Activated T-cell treated with anti-CD3 and anti-CD28 coated beads, Interleukin-2, amount 50 U/mL, for 24 hours (primary cell): Measurements from ENCODE around the gene TMC3.

Source experiments
- DNase-seq: peaks from one replicate; pipeline ENCODE4 v3.0.0-alpha.2; 2020
- H3K27ac Mint-ChIP-seq: 2 replicates; pipeline ENCODE4 v1.8.0; 2020; ENCODE audit warnings: mild to moderate bottlenecking, mixed read lengths
- H3K27me3 Mint-ChIP-seq: 2 replicates; pipeline ENCODE4 v1.8.0; 2020; ENCODE audit warnings: mixed read lengths
- H3K36me3 Mint-ChIP-seq: 2 replicates; pipeline ENCODE4 v1.8.0; 2020; ENCODE audit warnings: low read depth, mixed read lengths
- H3K4me1 Mint-ChIP-seq: 2 replicates; pipeline ENCODE4 v1.8.0; 2020; ENCODE audit warnings: low read depth, mixed read lengths
- H3K4me3 Mint-ChIP-seq: 2 replicates; pipeline ENCODE4 v1.8.0; 2020; ENCODE audit warnings: mild to moderate bottlenecking, moderate library complexity, mixed read lengths
- H3K9me3 Mint-ChIP-seq: 2 replicates; pipeline ENCODE4 v1.8.0; 2020; ENCODE audit warnings: mixed read lengths

Gene TMC3

DNA sequence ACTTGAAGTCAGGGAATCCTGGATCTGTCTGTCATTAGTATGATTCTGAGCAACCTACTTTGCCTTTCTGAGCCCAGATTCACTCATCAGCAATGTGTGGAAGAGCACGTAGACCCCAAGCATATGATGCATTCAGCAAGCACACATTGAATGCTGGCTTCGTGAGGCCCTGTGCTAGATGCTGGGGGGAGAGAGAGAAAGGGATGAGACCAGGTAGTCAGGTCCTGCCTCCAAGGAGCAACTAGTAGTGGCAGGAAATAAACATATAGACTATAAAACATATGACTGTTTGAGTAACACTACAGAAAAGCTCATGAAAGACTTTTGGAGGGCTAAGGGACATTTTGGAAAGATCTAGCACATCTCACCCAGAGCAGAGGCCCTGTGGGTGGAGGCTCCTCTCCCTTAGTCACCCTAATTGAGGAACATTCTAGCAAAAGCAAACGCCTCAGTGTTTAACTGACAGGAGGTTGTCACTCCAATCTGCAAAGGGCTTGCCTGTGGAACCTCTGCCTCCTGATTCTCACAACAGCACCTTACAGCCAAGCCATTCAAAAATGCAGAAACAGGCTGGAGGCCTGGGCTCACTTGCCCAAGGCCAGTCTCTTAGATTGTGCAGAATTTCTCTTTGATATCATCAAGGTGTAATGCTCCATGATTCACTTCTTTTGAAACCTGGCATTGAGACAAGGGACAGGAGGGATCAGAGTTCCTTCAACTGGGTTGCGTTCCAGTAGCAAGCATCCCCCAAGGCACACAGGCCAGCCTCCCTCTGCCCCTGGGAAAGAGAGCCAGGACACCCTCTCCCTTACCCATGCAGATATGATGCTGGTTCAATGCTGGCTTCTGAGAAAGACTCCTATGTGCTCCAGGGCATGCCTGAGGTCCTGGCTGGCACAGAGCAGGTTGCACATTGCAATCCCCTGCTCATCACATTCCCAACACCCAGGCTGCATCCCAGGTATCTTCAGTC lies 76.1 kb downstream of the TMC3 start:
- no peaks in the 10 kb centered on the region for H3K27me3 Mint-ChIP-seq
- H3K36me3 Mint-ChIP-seq = peaks cover 59% of the 10 kb centered on the region
- H3K27ac Mint-ChIP-seq = peak overlapping the region; percentile 96
- peak; percentile 51 for DNase-seq
- H3K9me3 Mint-ChIP-seq = no peaks in the 10 kb centered on the region
- peak overlapping the region; percentile 91 for H3K4me3 Mint-ChIP-seq
- peaks cover 99% of the 10 kb centered on the region for H3K4me1 Mint-ChIP-seq

DNA sequence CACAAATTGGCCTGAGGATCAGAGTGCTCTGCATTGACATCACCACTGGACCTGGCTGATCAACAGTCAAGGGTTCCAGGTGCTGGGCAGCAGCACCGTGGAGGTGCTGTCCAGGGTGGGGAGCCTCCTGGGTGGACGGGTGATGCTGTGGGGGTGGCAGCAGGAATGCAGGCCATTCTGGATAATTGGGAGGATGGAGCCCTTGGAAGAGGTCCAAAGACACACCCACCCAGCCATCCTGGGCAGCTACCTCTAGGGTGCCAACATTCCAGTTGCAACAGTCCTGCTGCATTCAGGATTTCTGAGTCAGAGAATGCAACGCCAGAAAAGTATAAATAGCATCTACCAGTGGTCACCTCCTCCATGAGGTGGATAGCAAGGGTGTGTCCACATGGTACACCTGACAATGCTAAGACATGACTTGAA lies 76.9 kb downstream of the TMC3 start:
- H3K36me3 Mint-ChIP-seq = peaks cover 51% of the 10 kb centered on the region
- peak overlapping the region; percentile 96 for H3K27ac Mint-ChIP-seq
- no peaks in the 10 kb centered on the region for H3K27me3 Mint-ChIP-seq
- no peak for DNase-seq
- H3K4me1 Mint-ChIP-seq = peaks cover 99% of the 10 kb centered on the region
- peak overlapping the region; percentile 91 for H3K4me3 Mint-ChIP-seq
- H3K9me3 Mint-ChIP-seq = no peaks in the 10 kb centered on the region

DNA sequence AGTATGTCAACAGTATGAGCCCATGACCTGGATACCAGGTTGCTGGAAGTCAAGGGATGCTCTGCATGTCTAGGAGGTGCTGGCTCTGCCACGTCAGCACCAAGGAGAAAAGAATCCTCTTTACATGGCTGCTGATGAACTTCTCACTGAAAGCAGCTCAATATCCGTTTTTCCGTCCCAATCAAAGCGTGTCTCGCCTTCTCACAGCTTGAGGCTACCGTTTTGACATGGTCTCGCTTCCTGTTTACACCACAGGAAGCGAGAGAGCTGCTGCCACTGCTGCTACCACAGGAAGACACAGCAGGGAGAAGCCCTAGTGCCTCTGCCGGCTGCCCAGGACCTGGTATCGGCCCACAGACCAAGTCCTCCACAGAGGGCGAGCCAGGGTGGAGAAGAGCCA lies 77.3 kb downstream of the TMC3 start:
- DNase-seq = peak; percentile 75
- Mint-ChIP-seq H3K27me3 (no peaks in the 10 kb centered on the region), H3K4me1 (peaks cover 99% of the 10 kb centered on the region), H3K36me3 (peaks cover 47% of the 10 kb centered on the region), H3K9me3 (no peaks in the 10 kb centered on the region), H3K27ac (peak overlapping the region; percentile 96), H3K4me3 (peak overlapping the region; percentile 91)

DNA sequence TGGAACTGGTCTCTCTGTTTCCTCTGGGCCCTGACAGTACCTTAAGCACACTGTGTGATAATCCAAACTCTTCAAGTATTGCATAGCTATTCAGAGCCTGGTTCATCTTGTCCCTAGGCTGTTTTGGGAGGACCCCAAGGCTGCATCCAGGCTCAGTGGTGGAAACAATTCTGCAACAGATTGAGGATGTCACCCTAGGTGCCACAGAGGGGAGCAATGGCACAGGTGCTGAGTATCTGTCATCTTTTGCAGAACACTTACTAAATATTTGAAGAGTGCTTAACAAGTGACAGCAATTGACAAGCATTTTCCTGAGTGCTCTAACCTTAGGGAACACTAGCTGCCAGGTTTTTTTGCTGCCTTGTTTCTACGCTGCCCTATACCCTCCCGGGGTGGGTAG lies 77.8 kb downstream of the TMC3 start:
- H3K4me3 Mint-ChIP-seq = peak overlapping the region; percentile 91
- H3K4me1 Mint-ChIP-seq = peaks cover 99% of the 10 kb centered on the region
- no peak for DNase-seq
- H3K27ac Mint-ChIP-seq = peak overlapping the region; percentile 96
- H3K9me3 Mint-ChIP-seq = no peaks in the 10 kb centered on the region
- H3K27me3 Mint-ChIP-seq = no peaks in the 10 kb centered on the region
- H3K36me3 Mint-ChIP-seq = peaks cover 42% of the 10 kb centered on the region

DNA sequence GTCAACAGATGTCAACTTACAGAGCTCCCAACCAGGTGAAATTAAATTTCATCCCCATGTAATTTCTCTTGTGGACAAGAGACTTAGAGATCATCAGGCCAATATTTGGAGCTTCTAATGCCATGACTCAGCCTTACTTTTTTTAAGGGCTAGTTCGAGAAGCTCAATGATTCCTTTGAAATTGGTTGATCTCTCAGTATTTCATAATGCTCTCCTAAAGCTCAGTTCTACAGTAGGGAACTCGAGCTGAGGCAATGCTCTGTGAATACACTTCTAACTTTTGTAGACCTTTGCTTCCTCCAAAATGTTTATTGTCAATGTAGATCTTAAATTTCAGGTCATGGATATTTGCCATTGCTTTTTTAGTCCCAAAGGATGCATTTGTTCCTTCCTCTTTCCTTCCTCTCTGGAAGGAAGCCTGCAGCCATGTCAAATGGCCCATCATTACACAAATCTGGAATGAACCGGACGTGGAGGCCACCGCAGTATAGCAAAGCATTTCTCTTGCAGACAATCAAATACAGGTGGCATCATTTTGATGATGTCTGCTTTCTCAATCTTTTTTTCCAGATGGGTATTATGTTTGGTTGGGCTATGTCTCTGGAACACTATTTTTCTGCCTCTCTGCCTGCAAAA lies 78.4 kb downstream of the TMC3 start:
- no peak for DNase-seq
- Mint-ChIP-seq H3K27me3 (no peaks in the 10 kb centered on the region), H3K9me3 (no peaks in the 10 kb centered on the region), H3K27ac (peak overlapping the region; percentile 96), H3K4me3 (peak overlapping the region; percentile 91), H3K36me3 (peaks cover 36% of the 10 kb centered on the region), H3K4me1 (peaks cover 98% of the 10 kb centered on the region)

DNA sequence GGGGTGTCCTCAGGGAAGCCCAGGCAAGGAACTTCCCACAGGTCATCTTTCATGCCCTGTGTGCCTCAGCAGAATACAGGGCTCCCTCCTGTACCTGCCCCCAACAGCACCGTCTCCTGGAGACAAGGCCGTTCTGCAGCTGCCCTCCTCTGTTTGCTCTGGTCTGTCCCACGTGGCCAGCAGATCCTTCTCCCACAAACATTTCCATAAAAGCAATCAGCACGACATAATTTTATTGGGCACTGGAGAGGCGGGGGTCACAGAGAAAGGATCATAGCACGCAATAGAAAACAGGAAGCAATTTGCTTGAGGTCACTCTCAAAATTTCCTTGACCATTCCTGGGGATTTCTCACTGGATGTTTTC lies 79.5 kb downstream of the TMC3 start:
- Mint-ChIP-seq H3K4me1 (peaks cover 99% of the 10 kb centered on the region), H3K4me3 (peak overlapping the region; percentile 91), H3K27ac (peak overlapping the region; percentile 96), H3K36me3 (peaks cover 26% of the 10 kb centered on the region), H3K27me3 (no peaks in the 10 kb centered on the region), H3K9me3 (peaks cover 3% of the 10 kb centered on the region)
- DNase-seq = no peak

DNA sequence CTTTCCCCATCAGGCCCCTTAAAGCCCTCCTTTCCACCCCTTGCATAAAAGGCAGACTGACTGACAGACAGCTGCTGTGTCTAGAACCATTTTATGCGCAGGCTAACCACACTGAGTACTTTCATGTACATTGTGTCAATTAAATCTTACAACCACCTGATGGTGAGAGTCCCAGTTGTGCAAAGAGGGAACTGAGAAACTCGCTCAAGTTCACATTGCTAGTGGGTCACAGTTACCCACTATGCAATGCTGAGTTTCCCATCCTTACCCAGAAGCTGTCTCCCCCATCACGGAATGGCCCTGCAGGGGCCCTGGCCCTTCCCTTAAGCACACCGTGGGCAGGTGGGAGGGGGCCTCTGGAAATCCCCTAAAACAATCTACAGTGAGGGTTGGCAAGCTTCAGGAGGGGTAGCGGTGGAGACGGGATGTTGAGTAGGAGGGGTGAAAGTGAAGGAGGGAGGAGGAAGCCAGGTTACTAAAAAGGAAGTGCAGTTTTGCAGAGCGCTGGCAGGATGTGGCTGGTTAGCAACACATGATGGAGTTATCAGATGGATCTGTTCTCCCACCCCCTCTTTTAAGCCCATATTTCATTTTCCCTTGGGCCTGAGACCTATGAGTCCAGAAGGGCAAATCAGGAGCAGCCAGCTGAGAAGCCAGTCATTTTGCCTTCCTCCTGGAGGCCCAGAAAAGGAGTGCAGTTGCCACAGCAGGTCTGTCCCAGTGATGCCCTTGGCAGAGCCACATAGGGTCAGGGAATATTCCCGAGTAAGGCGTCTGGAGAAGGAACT lies 80.1 kb downstream of the TMC3 start:
- Mint-ChIP-seq H3K36me3 (peaks cover 23% of the 10 kb centered on the region), H3K27me3 (no peaks in the 10 kb centered on the region), H3K4me1 (peaks cover 98% of the 10 kb centered on the region), H3K27ac (peak overlapping the region; percentile 96), H3K9me3 (peaks cover 3% of the 10 kb centered on the region), H3K4me3 (peak overlapping the region; percentile 91)
- peak; percentile 86 for DNase-seq

DNA sequence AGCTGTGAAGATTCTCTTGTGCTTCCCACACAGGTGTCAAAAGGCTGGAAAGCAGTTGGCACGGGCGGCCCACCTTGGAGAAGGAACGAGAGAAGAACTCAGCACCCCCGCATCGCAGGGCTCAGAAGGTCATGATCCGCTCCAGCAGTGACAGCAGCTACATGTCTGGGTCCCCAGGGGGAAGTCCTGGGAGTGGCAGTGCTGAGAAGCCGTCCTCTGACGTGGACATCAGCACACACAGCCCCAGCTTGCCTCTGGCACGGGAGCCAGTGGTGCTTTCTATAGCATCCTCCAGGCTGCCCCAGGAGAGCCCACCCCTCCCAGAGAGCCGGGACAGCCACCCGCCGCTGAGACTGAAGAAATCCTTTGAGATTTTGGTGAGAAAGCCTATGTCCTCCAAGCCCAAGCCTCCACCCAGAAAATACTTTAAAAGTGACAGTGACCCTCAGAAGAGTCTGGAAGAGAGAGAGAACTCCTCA lies 81.5 kb downstream of the TMC3 start:
- peak; percentile 62 for DNase-seq
- peak overlapping the region; percentile 91 for H3K4me3 Mint-ChIP-seq
- H3K27me3 Mint-ChIP-seq = no peaks in the 10 kb centered on the region

DNA sequence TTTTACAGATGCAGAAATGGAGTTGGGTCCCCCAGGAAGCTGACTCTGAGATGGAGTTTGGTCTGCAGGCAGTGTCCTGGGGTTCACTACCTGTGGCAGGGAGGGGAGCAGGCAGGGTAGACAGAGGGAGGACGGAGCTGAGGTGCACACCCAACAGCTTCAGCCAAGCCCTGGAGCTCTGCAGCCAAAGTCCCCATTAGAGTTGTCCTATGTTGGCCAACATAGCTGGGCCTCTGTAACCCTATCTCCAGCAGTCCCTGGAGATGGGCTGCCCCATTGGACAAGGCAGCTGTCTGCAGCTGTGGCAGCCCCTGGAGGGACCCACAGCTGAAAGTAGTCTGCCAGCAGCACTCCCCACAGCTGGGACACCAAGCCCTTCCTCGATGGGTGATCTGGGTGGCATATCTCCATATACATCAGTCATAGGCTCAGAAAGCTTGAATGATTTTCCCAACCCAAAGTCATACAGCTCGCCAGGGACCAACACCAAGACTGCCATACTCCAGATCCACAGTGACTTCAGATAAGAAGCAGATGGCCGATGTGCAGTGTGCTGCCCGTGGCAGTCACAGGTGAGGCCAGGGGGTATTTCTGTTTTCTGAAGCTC lies 82.0 kb downstream of the TMC3 start:
- peaks cover 98% of the 10 kb centered on the region for H3K4me1 Mint-ChIP-seq
- H3K36me3 Mint-ChIP-seq = peaks cover 17% of the 10 kb centered on the region
- H3K4me3 Mint-ChIP-seq = peak overlapping the region; percentile 91
- peaks cover 13% of the 10 kb centered on the region for H3K9me3 Mint-ChIP-seq
- H3K27ac Mint-ChIP-seq = peak overlapping the region; percentile 96
- DNase-seq = peak; percentile 47
- no peaks in the 10 kb centered on the region for H3K27me3 Mint-ChIP-seq

More for the DNA sequence above, 81.5 kb downstream of the TMC3 start:
- H3K4me1 Mint-ChIP-seq = peaks cover 98% of the 10 kb centered on the region
- peaks cover 11% of the 10 kb centered on the region for H3K9me3 Mint-ChIP-seq
- H3K36me3 Mint-ChIP-seq = peaks cover 17% of the 10 kb centered on the region
- peak overlapping the region; percentile 96 for H3K27ac Mint-ChIP-seq

DNA sequence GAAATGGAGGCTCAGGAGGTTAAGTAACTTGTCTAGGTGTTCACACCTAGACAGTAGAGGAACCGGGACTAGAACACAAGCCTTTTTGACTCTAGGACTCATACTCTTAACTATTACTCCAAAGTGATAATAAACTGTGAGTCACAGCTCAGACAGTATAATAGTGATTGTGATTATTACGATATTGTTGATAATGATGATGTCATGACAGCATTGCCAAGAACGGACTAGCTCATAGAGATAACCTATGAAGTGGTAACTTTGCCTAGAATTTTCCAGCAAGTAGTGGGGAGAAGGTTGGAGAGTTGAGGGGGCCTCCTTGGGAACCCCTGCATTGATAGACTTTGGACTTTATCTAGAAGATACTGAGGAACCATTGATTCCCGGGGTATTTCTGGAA lies 84.1 kb downstream of the TMC3 start:
- DNase-seq = no peak
- Mint-ChIP-seq H3K4me1 (peaks cover 98% of the 10 kb centered on the region), H3K9me3 (peaks cover 15% of the 10 kb centered on the region), H3K36me3 (peaks cover 29% of the 10 kb centered on the region), H3K27me3 (no peaks in the 10 kb centered on the region), H3K27ac (no peak overlapping the region), H3K4me3 (no peak overlapping the region)

DNA sequence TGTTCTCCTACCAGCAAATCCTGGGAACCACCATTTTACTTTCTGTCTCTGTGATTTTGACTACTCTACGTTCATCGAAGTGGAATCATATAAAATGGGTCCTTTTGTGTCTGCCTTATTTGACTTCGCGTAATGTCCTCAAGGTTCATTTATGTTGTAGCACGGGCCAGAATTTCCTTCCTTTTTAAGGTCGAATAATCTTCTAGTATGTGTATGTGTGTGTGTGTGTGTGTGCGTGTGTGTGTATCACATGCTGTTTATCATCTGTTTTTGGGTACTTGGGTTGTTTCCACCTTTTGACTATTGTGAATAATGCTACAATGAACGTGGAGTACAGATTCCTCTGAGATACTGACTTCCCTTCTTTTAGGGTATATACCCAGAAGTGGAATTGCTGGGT lies 85.4 kb downstream of the TMC3 start:
- Mint-ChIP-seq H3K9me3 (peaks cover 15% of the 10 kb centered on the region), H3K27ac (peak overlapping the region; percentile 31), H3K27me3 (no peaks in the 10 kb centered on the region), H3K4me3 (no peak overlapping the region), H3K36me3 (peaks cover 33% of the 10 kb centered on the region), H3K4me1 (peaks cover 93% of the 10 kb centered on the region)
- DNase-seq = no peak

DNA sequence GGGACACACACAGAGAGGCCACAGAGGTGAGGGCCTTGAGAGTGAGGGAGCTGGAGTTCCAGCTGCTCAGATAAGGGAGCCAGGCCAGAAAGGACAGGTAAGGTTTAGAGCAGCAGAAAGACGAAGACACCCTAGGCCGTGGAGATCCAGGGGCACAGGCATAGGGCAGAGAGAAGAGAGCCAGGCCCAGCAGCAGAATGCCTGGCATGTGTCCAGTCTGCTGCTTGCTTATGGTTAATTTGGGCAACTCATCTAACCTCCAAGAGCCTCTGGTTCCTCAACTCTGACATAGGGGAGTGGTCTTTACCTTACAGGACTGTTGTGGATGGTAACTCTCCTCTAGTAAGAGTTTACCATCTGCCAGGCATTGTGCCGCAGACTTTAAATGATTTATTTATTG lies 86.0 kb downstream of the TMC3 start:
- Mint-ChIP-seq H3K4me3 (no peak overlapping the region), H3K27me3 (no peaks in the 10 kb centered on the region), H3K4me1 (peaks cover 87% of the 10 kb centered on the region), H3K9me3 (peaks cover 15% of the 10 kb centered on the region), H3K36me3 (peaks cover 36% of the 10 kb centered on the region), H3K27ac (peak overlapping the region; percentile 93)
- DNase-seq = peak; percentile 27

DNA sequence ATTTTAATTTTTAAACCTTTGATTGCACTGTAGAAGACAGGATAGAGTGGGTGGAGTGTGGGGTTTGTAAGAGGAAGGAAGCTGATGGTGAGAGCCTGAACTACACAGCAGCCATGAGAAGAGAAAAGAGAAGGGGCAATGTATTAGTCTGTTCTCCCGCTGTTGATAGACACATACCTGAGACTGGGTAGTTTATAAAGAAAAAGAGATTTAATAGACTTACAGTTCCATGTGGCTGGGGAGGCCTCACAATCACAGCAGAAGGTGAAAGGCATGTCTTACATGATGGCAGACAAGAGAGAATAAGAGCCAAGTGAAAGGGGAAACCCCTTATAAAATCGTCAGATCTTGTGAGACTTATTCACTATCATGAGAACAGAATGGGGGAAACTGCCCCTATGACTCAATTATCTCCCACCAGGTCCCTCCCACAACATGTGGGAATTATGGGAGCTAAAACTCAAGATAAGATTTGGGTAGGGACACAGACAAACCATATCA lies 87.3 kb downstream of the TMC3 start:
- H3K27me3 Mint-ChIP-seq = no peaks in the 10 kb centered on the region
- peaks cover 36% of the 10 kb centered on the region for H3K36me3 Mint-ChIP-seq
- H3K4me3 Mint-ChIP-seq = peak overlapping the region; percentile 77
- peaks cover 15% of the 10 kb centered on the region for H3K9me3 Mint-ChIP-seq
- H3K4me1 Mint-ChIP-seq = peaks cover 79% of the 10 kb centered on the region
- H3K27ac Mint-ChIP-seq = peak overlapping the region; percentile 93
- peak; percentile 59 for DNase-seq

DNA sequence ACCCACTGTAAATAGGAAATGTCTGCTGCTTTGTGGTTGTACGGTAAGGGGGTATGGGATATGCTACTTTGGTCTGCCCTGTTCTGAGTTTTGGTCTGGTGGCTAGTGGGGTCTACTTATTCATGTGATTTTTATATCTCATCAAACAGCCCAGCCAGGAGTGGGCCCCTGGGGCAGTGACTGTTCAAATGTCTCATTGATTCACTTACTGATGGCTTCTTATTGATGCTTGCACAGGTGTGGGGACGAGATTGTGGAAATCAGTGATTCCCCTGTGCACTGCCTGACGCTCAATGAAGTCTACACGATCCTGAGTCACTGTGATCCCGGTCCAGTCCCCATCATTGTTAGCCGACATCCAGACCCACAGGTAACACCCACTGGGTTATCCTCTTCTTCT lies 88.6 kb downstream of the TMC3 start:
- Mint-ChIP-seq H3K9me3 (peaks cover 15% of the 10 kb centered on the region), H3K27ac (peak overlapping the region; percentile 93), H3K4me3 (peak overlapping the region; percentile 77), H3K36me3 (peaks cover 36% of the 10 kb centered on the region), H3K4me1 (peaks cover 80% of the 10 kb centered on the region), H3K27me3 (no peaks in the 10 kb centered on the region)
- peak; percentile 29 for DNase-seq
